ENCODE measurements around the gene VWA1. TPM values are rescaled to one million over a fixed set of nuclear protein-coding genes. Genes with fewer than 3 reads are reported as not detected.

Gene VWA1
- total RNA-seq, 1 experiment from 2014 or later, result 35.5 TPM

GRCh38 chr1:1400576-1401456, 34.7 kb upstream of the VWA1 start (continued):
- TF ChIP-seq PRDM15 (CRISPR knock-in tag; IDR thresholded peaks at IDR 0.05), result no peak
- TF ChIP-seq ZNF416 (CRISPR knock-in tag; IDR thresholded peaks at IDR 0.05), result 0 out of 2 replicates have a peak, but pooled peaks have one; percentile 24
- no peak for TF ChIP-seq OVOL2 (CRISPR knock-in tag; IDR thresholded peaks at IDR 0.05; ENCODE audit: borderline replicate concordance)
- TF ChIP-seq GABPB1 (CRISPR knock-in tag; IDR thresholded peaks at IDR 0.05), result peak; percentile 83
- TF ChIP-seq ZNF232 (CRISPR knock-in tag; IDR thresholded peaks at IDR 0.05), result 0 out of 2 replicates have a peak, but pooled peaks have one; percentile 16
- peak; percentile 56; the same call in 1 of the 2 replicates for TF ChIP-seq RELA (CRISPR knock-in tag; IDR thresholded peaks at IDR 0.05; ENCODE audit: borderline replicate concordance)
- TF ChIP-seq ATF1 (CRISPR knock-in tag; IDR thresholded peaks at IDR 0.05), result 0 out of 2 replicates have a peak, but pooled peaks have one; percentile 31
- 0 out of 2 replicates have a peak, but pooled peaks have one; percentile 49 for TF ChIP-seq EMX1 (CRISPR knock-in tag; IDR thresholded peaks at IDR 0.05)

- Mint-ChIP-seq H3K4me1 (peaks cover 40% of the 10 kb centered on the region), H3K4me3 (peak overlapping the region; percentile 85), H3K36me3 (peaks cover 63% of the 10 kb centered on the region), H3K27me3 (ENCODE audit: low read depth) (no peaks in the 10 kb centered on the region), H3K9me3 (no peaks in the 10 kb centered on the region), H3K27ac (peak overlapping the region; percentile 97)
- POLR2A ChIA-PET, result interaction anchor here (1.2 to 1.8 kb wide), 2 partner anchors 24 to 29 kb away, joined by 3 to 5 read pairs; a partner anchor contains a TSS
- DNase-seq (ENCODE audit: low spot score) (no peak), ATAC-seq (no peak)
- TF ChIP-seq TCF7 (CRISPR knock-in tag; IDR thresholded peaks at IDR 0.05; ENCODE audit: low read depth) (no peak), USF2 (CRISPR knock-in tag; IDR thresholded peaks at IDR 0.05) (no peak), SMAD3 (CRISPR knock-in tag; IDR thresholded peaks at IDR 0.05; ENCODE audit: borderline replicate concordance) (0 out of 2 replicates have a peak, but pooled peaks have one; percentile 22), RORB (CRISPR knock-in tag; IDR thresholded peaks at IDR 0.05) (no peak), GTF2I (CRISPR knock-in tag; conservative IDR thresholded peaks at IDR 0.05) (no peak), TEAD1 (CRISPR knock-in tag; IDR thresholded peaks at IDR 0.05) (no peak), HMGXB4 (CRISPR knock-in tag; IDR thresholded peaks at IDR 0.05) (0 out of 2 replicates have a peak, but pooled peaks have one; percentile 11), IRF1 (CRISPR knock-in tag; IDR thresholded peaks at IDR 0.05) (no peak)
- CTCF ChIA-PET, result interaction anchor here (0.6 to 1.8 kb wide), 16 partner anchors 10 to 507 kb away, joined by 3 to 12 read pairs (median 5); partner anchors contain the start of genes ANKRD65 and VWA1
These were observed 34.0 kb upstream of the VWA1 start for GRCh38 chr1:1401457-1402010.
